ENCODE data around the gene IQGAP2.

The IQGAP2 gene

DNA sequence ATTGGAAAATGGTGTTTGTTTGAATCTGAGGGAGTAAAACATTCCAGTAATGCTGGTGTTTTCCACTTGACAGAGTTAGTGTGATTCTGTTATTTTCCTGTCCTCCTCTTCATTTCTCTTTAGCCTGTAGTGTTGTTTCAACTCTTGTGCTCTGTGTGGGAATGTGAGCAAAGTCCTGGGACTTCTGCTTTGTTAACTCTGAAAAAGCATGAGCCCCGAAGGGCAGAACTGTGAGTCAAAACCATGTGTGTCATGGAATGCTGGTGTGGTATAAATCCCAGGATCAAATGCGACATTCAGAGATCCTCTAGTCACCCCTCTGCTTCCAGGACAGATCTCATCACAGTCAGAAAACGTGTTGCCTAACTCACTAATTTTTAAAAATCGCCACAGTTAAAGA, 321.8 kb downstream of the IQGAP2 start (continued):
- TF ChIP-seq ZBTB1 (tag by site-specific recombination; IDR thresholded peaks at IDR 0.05) (no peak), GLIS1 (tag by site-specific recombination; IDR thresholded peaks at IDR 0.05) (no peak), TCF7L2 (IDR thresholded peaks at IDR 0.05; ENCODE audit: borderline replicate concordance, low read depth, low read length) (no peak), YY1 (tag by site-specific recombination; IDR thresholded peaks at IDR 0.05) (no peak), GLI4 (tag by site-specific recombination; IDR thresholded peaks at IDR 0.05) (no peak), ZNF16 (tag by site-specific recombination; IDR thresholded peaks at IDR 0.05; ENCODE audit: low read depth) (no peak), ZNF146 (tag by site-specific recombination; IDR thresholded peaks at IDR 0.05) (no peak)
- TF ChIP-seq, protein P1, sequence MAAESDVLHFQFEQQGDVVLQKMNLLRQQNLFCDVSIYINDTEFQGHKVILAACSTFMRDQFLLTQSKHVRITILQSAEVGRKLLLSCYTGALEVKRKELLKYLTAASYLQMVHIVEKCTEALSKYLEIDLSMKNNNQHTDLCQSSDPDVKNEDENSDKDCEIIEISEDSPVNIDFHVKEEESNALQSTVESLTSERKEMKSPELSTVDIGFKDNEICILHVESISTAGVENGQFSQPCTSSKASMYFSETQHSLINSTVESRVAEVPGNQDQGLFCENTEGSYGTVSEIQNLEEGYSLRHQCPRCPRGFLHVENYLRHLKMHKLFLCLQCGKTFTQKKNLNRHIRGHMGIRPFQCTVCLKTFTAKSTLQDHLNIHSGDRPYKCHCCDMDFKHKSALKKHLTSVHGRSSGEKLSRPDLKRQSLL (tag by site-specific recombination; IDR thresholded peaks at IDR 0.05) = no peak

DNA sequence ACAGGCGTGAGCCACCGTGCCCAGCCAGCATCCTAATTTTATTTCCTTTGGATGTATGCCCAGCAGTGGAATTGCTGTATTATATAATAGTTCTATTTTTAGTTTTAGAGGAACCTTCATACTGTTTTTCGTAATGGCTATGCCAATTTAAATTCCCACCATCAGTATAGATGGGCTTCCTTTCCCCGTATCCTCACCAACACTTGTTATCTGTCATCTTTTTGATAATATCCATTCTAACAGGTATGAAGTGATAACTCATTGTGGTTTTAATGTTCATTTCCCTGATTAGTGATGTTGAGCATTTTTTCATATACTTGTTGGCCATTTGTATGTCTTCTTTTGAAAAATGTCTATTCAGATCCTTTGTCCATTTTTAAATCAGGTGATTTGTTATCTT, 325.9 kb downstream of the IQGAP2 start:
- Histone ChIP-seq H3K9me3 (ENCODE audit: control insufficient read depth, insufficient read depth, low read depth, low read length) (no peaks in the 10 kb centered on the region), H3K4me3 (ENCODE audit: low read depth, low read length) (no peak overlapping the region), H3K4me1 (ENCODE audit: control insufficient read depth, insufficient read depth, low read length) (no peaks in the 10 kb centered on the region), H3K36me3 (ENCODE audit: control insufficient read depth in 2 of 2, insufficient read depth in 1 of 2, low read length in 2 of 2) (peaks cover 0 to 19% of the 10 kb centered on the region in 2 experiments; a peak in 2 of 3 replicates), H3K27ac (ENCODE audit: extremely low read depth, low read depth, low read length) (no peak overlapping the region)
- CTCF ChIA-PET = interaction anchor here (0.7 to 0.9 kb wide), 2 partner anchors 20 to 45 kb away, joined by 3 read pairs; no protein-coding TSS in a partner anchor
- TF ChIP-seq ZNF768 (tag by site-specific recombination; IDR thresholded peaks at IDR 0.05) (no peak), ZXDB (tag by site-specific recombination; IDR thresholded peaks at IDR 0.05) (no peak), ZNF184 (tag by site-specific recombination; IDR thresholded peaks at IDR 0.05) (peak; percentile 97)
- POLR2A ChIA-PET = no interaction called here

DNA sequence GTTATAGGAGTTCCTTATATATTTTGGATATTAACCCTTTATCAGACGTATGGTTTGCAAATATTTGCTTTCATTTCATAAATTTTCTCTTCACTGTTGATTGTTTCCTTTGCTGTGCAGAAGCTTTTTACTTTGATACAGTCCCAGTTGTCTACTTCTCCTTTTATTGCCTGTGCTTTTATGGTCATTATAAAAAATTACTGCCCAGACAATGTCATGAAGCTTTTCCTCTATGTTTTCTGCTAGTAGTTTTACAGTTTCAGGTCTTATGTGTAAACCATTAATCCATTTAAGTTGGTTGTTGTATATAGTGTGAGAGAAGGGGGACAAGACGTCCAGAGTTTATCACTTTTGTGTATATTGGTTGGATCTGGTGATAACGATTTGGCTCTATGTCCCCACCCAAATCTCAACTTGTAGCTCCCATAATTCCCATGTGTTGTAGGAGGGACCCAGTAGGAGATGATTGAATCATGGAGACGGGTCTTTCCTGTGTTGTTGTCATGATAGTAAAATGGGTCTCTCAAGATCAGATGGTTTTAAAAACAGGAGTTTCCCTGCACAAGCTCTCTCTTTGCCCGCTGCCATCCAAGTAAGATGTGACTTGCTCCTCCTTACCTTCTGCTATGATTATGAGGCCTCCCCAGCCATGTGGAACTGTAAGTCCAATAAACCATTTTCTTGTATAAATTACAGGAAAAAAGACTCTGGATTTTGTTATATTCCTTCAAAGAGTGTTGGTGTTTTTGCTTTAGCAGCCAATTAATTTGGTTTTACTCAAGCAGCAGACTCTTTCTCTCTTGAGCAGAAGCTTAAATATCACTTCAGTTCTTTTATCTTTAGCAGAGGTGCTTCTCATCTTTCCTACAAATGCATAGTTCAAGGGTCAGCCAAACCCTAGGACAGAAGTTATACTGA, 326.5 kb downstream of the IQGAP2 start:
- Histone ChIP-seq H3K9me3 (ENCODE audit: control insufficient read depth, insufficient read depth, low read depth, low read length) (no peaks in the 10 kb centered on the region), H3K4me1 (ENCODE audit: control insufficient read depth, insufficient read depth, low read length) (no peaks in the 10 kb centered on the region), H3K27ac (ENCODE audit: extremely low read depth, low read depth, low read length) (no peak overlapping the region), H3K4me3 (ENCODE audit: low read depth, low read length) (no peak overlapping the region), H3K36me3 (ENCODE audit: control insufficient read depth in 2 of 2, insufficient read depth in 1 of 2, low read length in 2 of 2) (peaks cover 0 to 19% of the 10 kb centered on the region in 2 experiments; a peak in 2 of 3 replicates)
- TF ChIP-seq, protein P2, sequence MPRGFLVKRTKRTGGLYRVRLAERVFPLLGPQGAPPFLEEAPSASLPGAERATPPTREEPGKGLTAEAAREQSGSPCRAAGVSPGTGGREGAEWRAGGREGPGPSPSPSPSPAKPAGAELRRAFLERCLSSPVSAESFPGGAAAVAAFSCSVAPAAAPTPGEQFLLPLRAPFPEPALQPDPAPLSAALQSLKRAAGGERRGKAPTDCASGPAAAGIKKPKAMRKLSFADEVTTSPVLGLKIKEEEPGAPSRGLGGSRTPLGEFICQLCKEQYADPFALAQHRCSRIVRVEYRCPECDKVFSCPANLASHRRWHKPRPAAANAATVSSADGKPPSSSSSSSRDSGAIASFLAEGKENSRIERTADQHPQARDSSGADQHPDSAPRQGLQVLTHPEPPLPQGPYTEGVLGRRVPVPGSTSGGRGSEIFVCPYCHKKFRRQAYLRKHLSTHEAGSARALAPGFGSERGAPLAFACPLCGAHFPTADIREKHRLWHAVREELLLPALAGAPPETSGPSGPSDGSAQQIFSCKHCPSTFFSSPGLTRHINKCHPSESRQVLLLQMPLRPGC (tag by site-specific recombination; IDR thresholded peaks at IDR 0.05) = no peak
- TF ChIP-seq SETDB1 (IDR thresholded peaks at IDR 0.05; ENCODE audit: insufficient read length, low read length) = peak; percentile 82
- POLR2A ChIA-PET = no interaction called here
- CTCF ChIA-PET = interaction anchor here (0.9 kb wide), 1 partner anchor 44 kb away, joined by 3 read pairs; no protein-coding TSS in a partner anchor

DNA sequence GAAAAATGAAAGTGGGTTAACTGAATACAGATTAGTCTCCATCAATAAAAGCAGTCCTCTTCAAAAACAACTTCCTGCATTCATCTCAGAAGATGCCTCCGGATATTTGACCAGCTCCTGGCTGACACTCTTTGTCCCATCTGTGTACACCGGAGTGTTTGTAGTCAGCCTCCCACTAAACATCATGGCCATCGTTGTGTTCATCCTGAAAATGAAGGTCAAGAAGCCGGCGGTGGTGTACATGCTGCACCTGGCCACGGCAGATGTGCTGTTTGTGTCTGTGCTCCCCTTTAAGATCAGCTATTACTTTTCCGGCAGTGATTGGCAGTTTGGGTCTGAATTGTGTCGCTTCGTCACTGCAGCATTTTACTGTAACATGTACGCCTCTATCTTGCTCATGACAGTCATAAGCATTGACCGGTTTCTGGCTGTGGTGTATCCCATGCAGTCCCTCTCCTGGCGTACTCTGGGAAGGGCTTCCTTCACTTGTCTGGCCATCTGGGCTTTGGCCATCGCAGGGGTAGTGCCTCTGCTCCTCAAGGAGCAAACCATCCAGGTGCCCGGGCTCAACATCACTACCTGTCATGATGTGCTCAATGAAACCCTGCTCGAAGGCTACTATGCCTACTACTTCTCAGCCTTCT, 329.4 kb downstream of the IQGAP2 start:
- Histone ChIP-seq H3K27ac (ENCODE audit: extremely low read depth, low read depth, low read length) (no peak overlapping the region), H3K4me1 (ENCODE audit: control insufficient read depth, insufficient read depth, low read length) (no peaks in the 10 kb centered on the region), H3K36me3 (ENCODE audit: control insufficient read depth in 2 of 2, insufficient read depth in 1 of 2, low read length in 2 of 2) (peaks cover 0 to 15% of the 10 kb centered on the region in 2 experiments; a peak in 1 of 3 replicates), H3K9me3 (ENCODE audit: control insufficient read depth, insufficient read depth, low read depth, low read length) (no peaks in the 10 kb centered on the region), H3K4me3 (ENCODE audit: low read depth, low read length) (no peak overlapping the region)
- ChIA-PET CTCF (no interaction called here), POLR2A (no interaction called here)
- TF ChIP-seq, protein P3, sequence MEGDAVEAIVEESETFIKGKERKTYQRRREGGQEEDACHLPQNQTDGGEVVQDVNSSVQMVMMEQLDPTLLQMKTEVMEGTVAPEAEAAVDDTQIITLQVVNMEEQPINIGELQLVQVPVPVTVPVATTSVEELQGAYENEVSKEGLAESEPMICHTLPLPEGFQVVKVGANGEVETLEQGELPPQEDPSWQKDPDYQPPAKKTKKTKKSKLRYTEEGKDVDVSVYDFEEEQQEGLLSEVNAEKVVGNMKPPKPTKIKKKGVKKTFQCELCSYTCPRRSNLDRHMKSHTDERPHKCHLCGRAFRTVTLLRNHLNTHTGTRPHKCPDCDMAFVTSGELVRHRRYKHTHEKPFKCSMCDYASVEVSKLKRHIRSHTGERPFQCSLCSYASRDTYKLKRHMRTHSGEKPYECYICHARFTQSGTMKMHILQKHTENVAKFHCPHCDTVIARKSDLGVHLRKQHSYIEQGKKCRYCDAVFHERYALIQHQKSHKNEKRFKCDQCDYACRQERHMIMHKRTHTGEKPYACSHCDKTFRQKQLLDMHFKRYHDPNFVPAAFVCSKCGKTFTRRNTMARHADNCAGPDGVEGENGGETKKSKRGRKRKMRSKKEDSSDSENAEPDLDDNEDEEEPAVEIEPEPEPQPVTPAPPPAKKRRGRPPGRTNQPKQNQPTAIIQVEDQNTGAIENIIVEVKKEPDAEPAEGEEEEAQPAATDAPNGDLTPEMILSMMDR (tag by site-specific recombination; IDR thresholded peaks at IDR 0.05) = no peak
- TF ChIP-seq ZNF350 (tag by site-specific recombination; IDR thresholded peaks at IDR 0.05) = no peak
- TF ChIP-seq ZNF221 (tag by site-specific recombination; IDR thresholded peaks at IDR 0.05; ENCODE audit: borderline replicate concordance) = no peak
- TF ChIP-seq ZNF514 (tag by site-specific recombination; IDR thresholded peaks at IDR 0.05) = no peak
- no peak for TF ChIP-seq ZSCAN30 (tag by site-specific recombination; IDR thresholded peaks at IDR 0.05)
- TF ChIP-seq ZNF239 (tag by site-specific recombination; IDR thresholded peaks at IDR 0.05) = no peak
- no peak for TF ChIP-seq HOXC10 (CRISPR knock-in tag; IDR thresholded peaks at IDR 0.05)
- TF ChIP-seq ZNF776 (tag by site-specific recombination; IDR thresholded peaks at IDR 0.05; ENCODE audit: borderline replicate concordance) = no peak
- TF ChIP-seq ZNF223 (tag by site-specific recombination; IDR thresholded peaks at IDR 0.05) = no peak

Data from HEK293 (cell line).